ENCODE data around the gene BRIP1.
"Not testable (repeated sequence)": the region's sequence is repeated elsewhere in the genome, so short reads cannot be mapped to it uniquely, and the experiment has no call there.

Gene BRIP1

DNA sequence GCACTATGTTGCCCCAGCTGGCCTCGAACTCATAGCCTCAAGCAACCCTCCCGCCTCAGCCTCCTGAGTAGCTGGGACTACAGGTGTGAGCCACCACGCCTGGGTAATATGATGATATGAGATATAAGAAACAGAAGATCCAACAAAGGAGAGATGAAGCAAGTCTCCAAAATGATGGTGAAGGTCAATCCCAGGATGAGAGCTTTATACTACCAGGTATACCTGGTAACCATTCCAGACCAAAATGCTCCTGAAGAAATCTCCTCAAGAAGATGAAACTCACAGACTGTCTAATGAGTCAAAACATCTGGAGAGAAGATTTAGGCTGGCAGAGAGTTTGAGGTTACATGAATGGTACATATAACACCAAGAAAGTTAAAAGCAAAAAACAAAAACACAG, 39.9 kb upstream of the BRIP1 start:
- H3K79me2 ChIP-seq = no peaks in the 10 kb centered on the region
- TF ChIP-seq, protein P1, sequence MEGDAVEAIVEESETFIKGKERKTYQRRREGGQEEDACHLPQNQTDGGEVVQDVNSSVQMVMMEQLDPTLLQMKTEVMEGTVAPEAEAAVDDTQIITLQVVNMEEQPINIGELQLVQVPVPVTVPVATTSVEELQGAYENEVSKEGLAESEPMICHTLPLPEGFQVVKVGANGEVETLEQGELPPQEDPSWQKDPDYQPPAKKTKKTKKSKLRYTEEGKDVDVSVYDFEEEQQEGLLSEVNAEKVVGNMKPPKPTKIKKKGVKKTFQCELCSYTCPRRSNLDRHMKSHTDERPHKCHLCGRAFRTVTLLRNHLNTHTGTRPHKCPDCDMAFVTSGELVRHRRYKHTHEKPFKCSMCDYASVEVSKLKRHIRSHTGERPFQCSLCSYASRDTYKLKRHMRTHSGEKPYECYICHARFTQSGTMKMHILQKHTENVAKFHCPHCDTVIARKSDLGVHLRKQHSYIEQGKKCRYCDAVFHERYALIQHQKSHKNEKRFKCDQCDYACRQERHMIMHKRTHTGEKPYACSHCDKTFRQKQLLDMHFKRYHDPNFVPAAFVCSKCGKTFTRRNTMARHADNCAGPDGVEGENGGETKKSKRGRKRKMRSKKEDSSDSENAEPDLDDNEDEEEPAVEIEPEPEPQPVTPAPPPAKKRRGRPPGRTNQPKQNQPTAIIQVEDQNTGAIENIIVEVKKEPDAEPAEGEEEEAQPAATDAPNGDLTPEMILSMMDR (IDR thresholded peaks at IDR 0.05) = no peak

DNA sequence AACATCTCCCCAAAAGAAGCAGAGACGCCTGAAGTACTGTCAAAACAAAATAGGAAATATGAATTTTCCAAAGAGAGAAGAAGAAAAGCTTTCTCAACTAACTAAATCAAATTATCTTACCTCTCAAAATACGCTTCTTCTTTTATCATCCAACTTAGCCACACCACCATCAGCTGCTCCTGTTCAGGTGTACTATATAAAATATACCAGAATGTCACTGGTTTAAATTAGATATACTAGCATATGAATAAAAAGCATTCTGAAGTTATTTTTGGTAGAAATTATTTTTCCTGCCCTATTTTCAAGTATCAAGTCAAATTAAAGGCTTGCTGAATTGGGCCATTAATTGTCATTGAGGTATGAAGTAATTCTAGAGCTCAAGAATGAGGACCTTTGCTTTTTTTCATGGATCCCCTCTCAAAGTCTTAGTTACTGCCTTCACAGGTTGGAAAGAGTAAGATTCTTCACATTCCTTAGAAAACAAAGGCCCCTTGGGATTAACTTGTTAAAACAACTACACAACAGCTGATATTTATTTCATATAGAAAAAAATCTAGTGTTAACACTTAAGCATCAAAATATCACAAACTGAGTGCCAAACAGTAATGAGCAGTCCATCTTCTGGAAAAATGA, 34.3 kb upstream of the BRIP1 start:
- no peak overlapping the region for H3K4me2 ChIP-seq (ENCODE audit: low read length)
- H3K27ac ChIP-seq = no peak overlapping the region
- no peaks in the 10 kb centered on the region for H3K27me3 ChIP-seq (ENCODE audit: control insufficient read depth, insufficient read depth, low read length)
- H2AFZ ChIP-seq = no peak overlapping the region
- no peaks in the 10 kb centered on the region for H3K79me2 ChIP-seq
- no peaks in the 10 kb centered on the region for H3K4me1 ChIP-seq
- TF ChIP-seq, protein P1 (IDR thresholded peaks at IDR 0.05) = no peak
- no peak overlapping the region for H3K4me3 ChIP-seq (ENCODE audit: low read depth, low read length)
- no peaks in the 10 kb centered on the region for H3K36me3 ChIP-seq (ENCODE audit: control insufficient read depth, insufficient read depth, low read length)
- H3K9ac ChIP-seq = no peak overlapping the region
- no peaks in the 10 kb centered on the region for H3K9me3 ChIP-seq (ENCODE audit: control insufficient read depth, low read length)

More for the DNA sequence above, 39.9 kb upstream of the BRIP1 start:
- Histone ChIP-seq H3K4me2 (ENCODE audit: low read length) (no peak overlapping the region), H3K9ac (no peak overlapping the region), H3K27me3 (ENCODE audit: control insufficient read depth, insufficient read depth, low read length) (no peaks in the 10 kb centered on the region), H3K27ac (no peak overlapping the region), H3K4me1 (no peaks in the 10 kb centered on the region), H2AFZ (no peak overlapping the region), H3K36me3 (ENCODE audit: control insufficient read depth, insufficient read depth, low read length) (no peaks in the 10 kb centered on the region), H3K9me3 (ENCODE audit: control insufficient read depth, low read length) (no peaks in the 10 kb centered on the region), H3K4me3 (ENCODE audit: low read depth, low read length) (no peak overlapping the region)

- H3K4me2 ChIP-seq (ENCODE audit: low read length) = no peak overlapping the region
- no peaks in the 10 kb centered on the region for H3K36me3 ChIP-seq (ENCODE audit: control insufficient read depth, insufficient read depth, low read length)
- no peaks in the 10 kb centered on the region for H3K4me1 ChIP-seq
- no peak overlapping the region for H2AFZ ChIP-seq
- TF ChIP-seq, protein P1 (IDR thresholded peaks at IDR 0.05) = no peak
- no peak overlapping the region for H3K9ac ChIP-seq
- no peaks in the 10 kb centered on the region for H3K79me2 ChIP-seq
- no peaks in the 10 kb centered on the region for H3K27me3 ChIP-seq (ENCODE audit: control insufficient read depth, insufficient read depth, low read length)
- no peaks in the 10 kb centered on the region for H3K9me3 ChIP-seq (ENCODE audit: control insufficient read depth, low read length)
- no peak overlapping the region for H3K4me3 ChIP-seq (ENCODE audit: low read depth, low read length)
- H3K27ac ChIP-seq = no peak overlapping the region
Observed at GRCh38 chr17:61895391-61895790, 32.1 kb upstream of the BRIP1 start.

- H2AFZ ChIP-seq; H3K36me3 ChIP-seq (ENCODE audit: control insufficient read depth, insufficient read depth, low read length); H3K27ac ChIP-seq; H3K4me3 ChIP-seq (ENCODE audit: low read depth, low read length); H3K79me2 ChIP-seq; H3K4me2 ChIP-seq (ENCODE audit: low read length); H3K9me3 ChIP-seq (ENCODE audit: control insufficient read depth, low read length); H3K4me1 ChIP-seq; H3K27me3 ChIP-seq (ENCODE audit: control insufficient read depth, insufficient read depth, low read length); H3K9ac ChIP-seq: not testable (repeated sequence)
Observed at GRCh38 chr17:61894310-61894709, 31.0 kb upstream of the BRIP1 start.

GRCh38 chr17:61887733-61888132, 24.4 kb upstream of the BRIP1 start:
- H3K27me3 ChIP-seq (ENCODE audit: control insufficient read depth, insufficient read depth, low read length); H3K4me3 ChIP-seq (ENCODE audit: low read depth, low read length); H3K79me2 ChIP-seq; H3K4me1 ChIP-seq; H3K9me3 ChIP-seq (ENCODE audit: control insufficient read depth, low read length); H3K36me3 ChIP-seq (ENCODE audit: control insufficient read depth, insufficient read depth, low read length); H3K9ac ChIP-seq; H3K27ac ChIP-seq; H2AFZ ChIP-seq; H3K4me2 ChIP-seq (ENCODE audit: low read length): not testable (repeated sequence)

GRCh38 chr17:61885865-61886264, 22.5 kb upstream of the BRIP1 start:
- not testable (repeated sequence) for H3K79me2 ChIP-seq; H3K27me3 ChIP-seq (ENCODE audit: control insufficient read depth, insufficient read depth, low read length); H3K27ac ChIP-seq; H3K4me1 ChIP-seq; H3K4me3 ChIP-seq (ENCODE audit: low read depth, low read length); H2AFZ ChIP-seq; H3K4me2 ChIP-seq (ENCODE audit: low read length); H3K9me3 ChIP-seq (ENCODE audit: control insufficient read depth, low read length); H3K9ac ChIP-seq; H3K36me3 ChIP-seq (ENCODE audit: control insufficient read depth, insufficient read depth, low read length)
